Measurements from ENCODE around the gene EPN1.
"Not testable (repeated sequence)": the region's sequence is repeated elsewhere in the genome, so short reads cannot be mapped to it uniquely, and the experiment has no call there.

EPN1 gene

GRCh38 chr19:55720214-55720746 lies 45.3 kb downstream of the EPN1 start:
- no peak for DNase-seq (ENCODE audit: low read depth)

GRCh38 chr19:55720801-55721200 lies 45.8 kb downstream of the EPN1 start:
- no peak for DNase-seq (ENCODE audit: low read depth)

GRCh38 chr19:55723491-55723890 lies 48.5 kb downstream of the EPN1 start:
- DNase-seq (ENCODE audit: low read depth), result no peak

GRCh38 chr19:55730378-55730777 lies 55.4 kb downstream of the EPN1 start:
- not testable (repeated sequence) for DNase-seq (ENCODE audit: low read depth)

- no peak for DNase-seq (ENCODE audit: low read depth)
These were observed 63.3 kb downstream of the EPN1 start, which contains the start of gene NLRP9 for GRCh38 chr19:55738302-55738701. Gene NLRP9, minus strand, starts transcription at chr19:55738402. Its CDS starts 28 bp downstream, at chr19:55738374.

GRCh38 chr19:55750715-55751114 lies 75.7 kb downstream of the EPN1 start:
- DNase-seq (ENCODE audit: low read depth), result no peak

- DNase-seq (ENCODE audit: low read depth), result no peak
These were observed 78.4 kb downstream of the EPN1 start for GRCh38 chr19:55753401-55753800.

- DNase-seq (ENCODE audit: low read depth), result not testable (repeated sequence)
These were observed 81.8 kb downstream of the EPN1 start for GRCh38 chr19:55756808-55757207.

GRCh38 chr19:55758797-55759196 lies 83.8 kb downstream of the EPN1 start, which contains the start of gene RFPL4A:
Gene RFPL4A, plus strand, starts transcription at chr19:55759097. Its CDS starts 2,704 bp downstream, at chr19:55761801.
- DNase-seq (ENCODE audit: low read depth), result not testable (repeated sequence)
